Medulla oblongata (tissue), 1 donor: ENCODE results near the gene MEIOB.

ENCODE experiments used
- DNase-seq: peaks from one replicate; pipeline ENCODE4 v3.0.0-alpha.2; 2015; ENCODE audit errors: extremely low spot score

The MEIOB gene

DNA sequence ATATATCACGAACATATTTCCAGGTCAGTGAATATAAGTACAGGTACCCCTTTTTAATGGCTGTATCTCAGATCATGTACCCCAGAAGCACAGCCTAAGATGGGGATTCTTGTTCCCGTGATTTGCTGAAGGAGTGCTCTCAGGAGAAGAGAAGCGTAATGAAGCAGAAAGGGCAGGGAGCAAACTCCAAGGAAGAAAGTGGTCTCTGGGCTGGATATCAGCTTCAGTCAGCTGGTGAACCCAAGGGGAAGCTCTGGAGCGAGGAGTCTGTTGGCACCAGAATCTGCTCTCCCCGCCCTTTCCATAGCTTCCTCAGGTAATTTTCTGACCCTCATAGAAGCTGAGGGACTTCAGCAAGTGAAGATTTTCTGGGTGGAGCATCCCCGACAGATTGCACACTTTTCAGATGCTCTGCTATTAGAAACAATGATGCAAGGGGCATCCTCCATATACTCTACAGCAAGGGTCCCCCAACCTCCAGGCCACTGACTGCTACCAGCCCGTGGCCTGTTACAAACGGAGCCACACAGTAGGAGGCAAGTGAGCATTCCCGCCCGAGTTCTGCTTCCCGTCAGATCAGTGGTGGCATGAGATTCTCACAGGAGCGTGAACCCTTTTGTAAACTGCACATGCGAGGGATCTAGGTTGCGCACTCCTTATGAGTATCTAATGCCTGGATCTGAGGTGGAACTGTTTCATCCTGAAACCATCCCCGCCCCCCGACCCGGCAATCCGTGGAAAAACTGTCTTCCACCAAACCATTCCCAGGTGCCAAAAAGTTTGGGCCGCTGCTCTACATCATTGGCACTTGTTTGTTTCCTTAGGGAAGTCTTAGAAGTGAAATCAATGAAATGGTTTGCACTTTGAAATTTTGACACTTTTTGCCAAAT, 40.5 kb downstream of the MEIOB start:
- DNase-seq: no peak

DNA sequence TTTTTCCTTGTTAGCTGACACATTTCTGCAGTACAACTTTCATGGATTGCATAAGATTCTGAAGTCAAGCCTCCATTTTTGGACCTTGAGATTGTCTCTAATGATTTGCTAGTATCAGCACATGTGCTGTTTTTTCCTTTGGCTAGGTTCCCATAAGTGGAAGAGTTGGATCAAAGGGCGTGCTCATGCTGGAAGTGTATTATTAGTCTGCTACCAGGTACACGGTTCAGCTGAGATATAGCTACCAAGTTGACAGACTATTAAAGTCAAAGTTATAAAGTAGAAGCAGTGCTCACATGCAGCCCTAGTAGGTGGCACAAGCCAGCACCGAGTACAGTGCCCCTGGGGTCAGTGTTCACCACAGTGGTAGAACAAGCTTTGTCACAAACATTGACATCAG, 41.8 kb downstream of the MEIOB start:
- DNase-seq: no peak

DNA sequence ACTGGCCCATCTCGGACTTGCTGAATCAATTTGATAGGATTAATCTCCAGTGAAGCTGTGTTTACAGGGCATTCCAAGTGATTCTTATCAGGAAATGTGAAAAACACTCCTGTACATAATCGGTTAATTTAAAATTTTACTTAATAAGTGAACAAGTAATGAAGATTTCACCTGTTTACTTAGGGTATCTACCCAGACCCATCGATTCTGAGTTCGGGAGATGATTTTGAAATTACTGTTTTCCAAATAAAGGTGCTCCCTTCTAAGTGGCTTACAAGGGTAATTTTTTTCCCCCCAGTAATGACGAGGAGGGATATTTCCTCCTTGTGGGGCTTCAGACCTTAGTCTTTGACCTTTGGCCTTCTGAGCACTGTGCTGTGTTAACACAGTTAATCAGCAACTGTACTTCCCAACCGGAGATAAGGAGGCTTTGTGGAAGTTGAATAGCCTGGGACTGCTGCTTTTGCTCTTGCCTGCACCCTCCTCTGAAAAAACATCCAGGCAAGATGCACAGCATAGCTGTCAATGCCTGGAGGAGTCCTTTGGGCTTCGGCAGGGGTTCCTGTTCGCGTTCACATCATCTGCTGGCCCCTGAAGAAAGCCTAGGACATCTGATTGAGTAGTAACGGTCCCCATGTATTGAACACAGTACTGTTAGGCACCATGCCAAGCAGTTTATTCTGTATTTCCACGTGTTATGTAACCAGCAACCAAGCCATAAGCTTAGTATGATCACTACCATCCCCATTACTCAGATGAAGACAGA, 43.1 kb downstream of the MEIOB start:
- no peak for DNase-seq

DNA sequence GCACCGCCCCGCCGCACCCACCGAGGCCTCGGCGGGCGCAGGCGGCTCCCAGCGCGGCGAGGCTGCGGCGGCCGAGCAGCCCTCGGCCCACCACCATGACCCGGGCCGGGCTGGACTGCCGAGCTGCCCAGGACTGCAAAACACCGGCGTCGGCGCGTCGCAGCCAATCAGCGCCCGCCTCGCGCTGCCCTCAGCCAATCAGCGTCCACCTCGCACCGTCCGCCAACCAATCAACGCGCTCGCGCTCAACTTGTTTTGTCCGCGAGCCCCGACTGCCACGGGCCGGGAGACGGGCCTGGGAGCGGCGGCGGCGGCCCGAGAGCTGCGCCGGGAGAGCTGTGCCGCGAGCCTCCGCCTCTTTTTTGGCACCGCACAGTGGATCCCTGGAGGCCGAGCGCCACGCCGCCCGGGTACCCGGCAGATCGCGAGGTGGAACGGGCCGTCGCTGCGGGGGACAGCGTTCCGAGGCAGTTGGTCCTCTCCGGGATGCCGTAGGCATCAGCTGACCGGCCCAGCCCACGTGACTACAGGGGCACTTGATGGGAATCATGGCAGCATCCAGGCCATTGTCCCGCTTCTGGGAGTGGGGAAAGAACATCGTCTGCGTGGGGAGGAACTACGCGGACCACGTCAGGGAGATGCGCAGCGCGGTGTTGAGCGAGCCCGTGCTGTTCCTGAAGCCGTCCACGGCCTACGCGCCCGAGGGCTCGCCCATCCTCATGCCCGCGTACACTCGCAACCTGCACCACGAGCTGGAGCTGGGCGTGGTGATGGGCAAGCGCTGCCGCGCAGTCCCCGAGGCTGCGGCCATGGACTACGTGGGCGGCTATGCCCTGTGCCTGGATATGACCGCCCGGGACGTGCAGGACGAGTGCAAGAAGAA, 45.0 kb downstream of the MEIOB start, which contains the start of the genes FAHD1 and HAGH:
Gene FAHD1 (plus strand): TSS at position 516 of the 883 bp plus-strand sequence. CDS start 33 bp downstream, at position 549.
Gene HAGH (minus strand): TSS at position 135 of the 883 bp plus-strand sequence. CDS start 38 bp downstream, at position 97.
- DNase-seq: peak; percentile 93

DNA sequence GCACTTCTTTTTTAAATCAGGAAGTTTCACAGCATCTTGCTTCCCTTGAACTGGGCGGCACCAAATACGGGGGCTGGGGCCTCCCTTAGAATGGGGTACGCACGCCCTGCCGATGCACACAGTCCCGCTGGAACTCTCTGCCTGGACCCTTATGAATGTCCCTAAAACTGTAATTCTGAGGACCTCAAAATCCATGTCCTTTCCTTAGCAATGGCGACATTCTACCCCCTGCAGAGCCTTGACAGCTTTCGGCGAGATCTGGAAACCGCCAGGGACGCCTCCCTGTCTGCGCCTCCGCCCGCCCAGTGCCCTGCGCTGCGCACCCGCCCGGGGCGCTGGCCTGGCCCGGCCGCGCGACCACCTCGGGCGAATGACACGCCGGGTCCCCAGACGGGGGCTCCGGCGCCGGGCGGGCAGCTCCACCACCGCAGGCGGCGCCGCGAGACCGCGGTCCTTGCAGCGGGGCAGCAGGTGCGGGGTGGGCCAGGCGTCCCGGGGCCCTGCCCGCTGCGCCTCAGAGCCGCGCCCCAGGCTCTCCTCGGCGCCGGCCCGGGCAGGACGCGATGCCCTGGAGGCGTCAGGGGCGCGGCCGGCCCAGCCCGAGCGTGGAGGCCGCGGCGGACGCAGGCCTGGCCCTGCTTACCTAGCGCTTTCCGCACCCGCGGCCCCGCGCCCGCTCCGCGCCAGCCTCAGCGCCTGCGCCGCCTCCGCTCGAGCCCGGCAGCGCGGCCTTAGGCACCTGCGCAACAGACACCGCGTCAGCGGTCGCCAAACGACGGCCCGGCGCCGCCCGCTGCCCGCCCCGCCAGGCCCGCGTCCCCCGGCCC, 45.9 kb downstream of the MEIOB start:
- no peak for DNase-seq

DNA sequence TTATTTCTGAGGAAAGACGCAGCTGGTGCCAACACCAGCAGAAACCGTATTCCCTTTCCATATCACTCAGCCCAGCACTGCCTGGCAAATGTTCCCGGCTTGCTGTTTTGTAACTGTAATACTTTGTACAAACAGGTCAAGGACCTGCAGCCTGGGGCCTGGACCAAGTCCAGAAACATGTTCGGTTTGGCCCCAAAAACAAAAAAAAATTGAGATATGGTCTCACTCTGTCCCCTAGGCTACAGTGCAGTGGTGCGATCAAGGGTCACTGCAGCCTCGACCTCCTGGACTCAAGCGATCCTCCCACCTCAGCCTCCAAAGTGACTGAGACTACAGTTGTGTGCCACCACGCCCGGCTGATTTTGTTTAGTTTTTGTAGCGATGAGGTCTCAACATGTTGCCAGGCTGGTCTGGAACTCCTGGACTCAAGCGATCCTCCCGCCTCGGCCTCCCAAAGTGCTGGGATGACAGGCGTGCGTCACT, 46.5 kb downstream of the MEIOB start:
- no peak for DNase-seq

DNA sequence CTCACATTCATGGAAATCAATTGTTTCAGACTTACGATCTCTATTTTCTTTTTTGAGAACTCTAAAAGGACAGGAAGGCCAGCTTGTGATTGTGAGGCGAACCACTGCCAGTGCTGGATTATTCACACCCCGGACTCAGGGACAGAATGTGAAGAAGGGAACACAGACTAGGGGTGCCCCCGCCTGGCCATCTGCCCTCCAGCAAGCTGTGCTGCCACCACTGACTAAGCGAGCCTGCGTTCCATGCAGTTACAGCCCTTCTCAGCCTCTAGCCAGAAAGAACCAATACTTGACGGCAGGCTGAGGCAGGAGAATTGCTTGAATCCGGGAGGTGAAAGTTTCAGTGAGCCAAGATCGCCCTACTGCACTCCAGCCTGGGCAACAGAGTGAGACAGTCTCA, 48.1 kb downstream of the MEIOB start:
- no peak for DNase-seq

DNA sequence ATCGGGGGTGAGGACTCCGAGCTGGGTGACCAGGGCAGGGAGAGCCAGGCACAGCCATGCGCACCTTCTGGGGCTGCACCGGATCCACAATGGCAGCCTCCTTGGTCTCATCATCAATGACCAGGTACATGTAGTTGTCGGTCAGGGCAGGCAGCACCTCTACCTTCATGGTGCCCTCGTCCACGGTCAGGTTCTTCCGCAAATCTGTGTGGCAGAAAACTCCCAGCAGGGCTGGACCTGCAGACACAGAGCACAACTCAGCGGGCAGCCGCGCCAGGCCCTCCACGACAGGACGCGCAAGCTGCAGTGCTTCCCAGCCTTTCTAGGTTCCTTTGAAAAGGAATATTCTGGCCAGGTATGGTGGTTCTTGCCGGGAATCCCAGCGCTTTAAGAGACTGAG, 49.2 kb downstream of the MEIOB start:
- DNase-seq: no peak

DNA sequence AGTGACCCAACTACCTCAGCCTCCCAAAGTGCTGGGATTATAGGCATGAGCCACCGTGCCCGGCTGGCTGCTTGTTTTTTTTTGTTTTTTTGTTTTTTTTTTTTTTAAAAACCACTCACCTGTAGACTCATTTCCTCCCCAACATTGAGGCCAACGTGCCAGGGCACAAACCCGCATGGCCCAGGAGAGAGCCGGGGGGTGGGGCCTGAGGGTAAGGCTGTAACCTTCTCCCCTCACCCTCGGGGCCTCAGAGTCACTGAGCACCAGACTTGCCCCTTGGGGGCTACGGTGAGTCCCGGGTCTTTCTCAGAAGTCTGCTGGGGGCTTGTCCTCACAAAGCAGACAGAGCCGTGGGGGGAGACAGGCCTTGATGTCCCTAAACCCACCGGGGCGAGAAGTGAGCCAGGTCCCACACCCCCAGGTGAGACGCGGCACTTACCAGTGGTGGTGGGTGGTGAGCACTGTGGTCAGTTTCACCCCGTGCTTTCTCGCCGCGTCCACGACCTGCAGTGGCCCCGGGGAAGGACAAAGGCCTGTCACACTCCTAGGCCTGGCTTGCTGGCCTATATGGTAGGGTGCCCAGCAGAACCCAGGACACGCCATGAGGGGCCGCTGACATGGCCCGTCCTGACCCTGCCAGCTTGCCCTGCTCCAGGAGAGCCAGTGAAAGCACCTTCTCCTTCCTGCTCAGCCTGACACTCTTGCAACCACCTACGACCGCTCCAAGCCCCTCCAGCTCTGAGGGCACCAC, 49.9 kb downstream of the MEIOB start:
- DNase-seq: no peak

DNA sequence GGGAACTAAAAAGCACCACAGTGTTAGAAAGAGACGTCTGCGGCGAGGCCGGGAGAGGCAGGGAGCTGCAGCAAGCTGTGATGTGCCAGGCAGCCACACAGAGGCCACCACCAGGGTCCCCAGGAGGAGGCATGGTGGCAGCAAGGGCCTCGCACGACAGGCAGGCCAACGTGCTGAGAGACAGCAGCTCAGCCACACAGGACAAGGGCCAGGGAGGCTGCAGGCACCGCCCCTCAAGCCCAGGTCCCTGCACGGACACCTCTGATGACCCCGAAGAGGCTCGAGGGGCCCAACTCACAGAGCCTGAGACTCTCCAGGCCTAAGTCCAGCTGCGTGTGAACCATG, 51.0 kb downstream of the MEIOB start:
- no peak for DNase-seq

DNA sequence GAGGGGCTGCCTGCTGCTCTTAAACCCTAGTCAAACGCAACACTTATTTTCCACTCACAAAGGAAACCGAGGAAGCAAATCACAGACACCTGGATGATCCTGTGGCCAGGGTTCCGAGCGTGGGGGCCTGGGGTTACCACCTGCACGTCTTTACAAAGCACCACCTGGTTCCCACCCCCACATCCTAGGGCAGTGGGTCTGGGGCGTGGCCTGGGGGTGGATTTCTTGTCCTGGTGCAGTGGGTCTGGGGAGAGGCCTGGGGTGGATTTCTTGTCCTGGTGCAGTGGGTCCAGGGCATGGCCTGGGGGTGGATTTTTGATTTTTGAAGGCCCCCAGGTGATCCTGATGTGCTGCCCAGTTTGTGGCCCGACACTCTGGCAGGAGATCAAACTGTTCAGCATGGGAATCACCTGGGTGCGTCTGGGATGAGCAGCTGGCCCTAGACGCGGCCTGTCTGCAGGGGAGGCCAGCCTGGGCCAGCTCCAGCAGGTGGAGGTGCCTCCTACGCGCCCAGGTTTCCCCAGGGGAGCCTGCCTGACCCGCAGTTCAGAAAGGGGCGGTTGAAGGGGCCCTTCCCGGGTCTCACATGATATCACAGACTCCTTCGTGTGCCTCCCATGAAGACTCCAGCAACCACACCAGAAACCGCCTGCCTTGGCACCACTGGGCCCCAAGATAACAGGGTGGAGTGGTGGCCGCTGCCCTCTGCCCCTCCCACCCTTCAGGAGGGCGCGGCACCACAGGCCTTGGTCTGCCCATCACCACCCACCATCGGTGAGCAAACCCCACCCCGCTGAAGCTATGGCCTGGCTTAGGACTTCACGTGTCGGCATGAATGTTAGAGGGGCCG, 51.6 kb downstream of the MEIOB start:
- DNase-seq: no peak

DNA sequence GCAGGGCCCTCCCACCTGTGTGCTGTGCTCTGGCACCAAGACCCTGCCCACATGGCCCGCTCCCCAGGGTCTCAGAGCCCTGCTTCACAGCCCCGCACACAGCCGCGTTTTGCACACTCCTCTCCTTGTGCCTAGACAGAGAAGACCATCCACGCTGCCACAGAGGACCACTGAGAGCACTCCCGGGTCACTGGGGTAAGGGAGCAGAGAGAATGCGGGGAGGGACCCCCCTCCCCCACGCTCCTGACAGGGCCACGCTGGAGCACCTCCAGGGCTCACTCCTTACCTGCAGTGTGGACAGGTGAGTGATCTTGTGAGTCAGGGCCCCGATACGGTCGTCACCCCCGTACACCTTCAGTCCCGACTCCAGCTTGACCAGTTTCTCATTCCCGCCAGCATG, 52.4 kb downstream of the MEIOB start:
- DNase-seq: no peak

DNA sequence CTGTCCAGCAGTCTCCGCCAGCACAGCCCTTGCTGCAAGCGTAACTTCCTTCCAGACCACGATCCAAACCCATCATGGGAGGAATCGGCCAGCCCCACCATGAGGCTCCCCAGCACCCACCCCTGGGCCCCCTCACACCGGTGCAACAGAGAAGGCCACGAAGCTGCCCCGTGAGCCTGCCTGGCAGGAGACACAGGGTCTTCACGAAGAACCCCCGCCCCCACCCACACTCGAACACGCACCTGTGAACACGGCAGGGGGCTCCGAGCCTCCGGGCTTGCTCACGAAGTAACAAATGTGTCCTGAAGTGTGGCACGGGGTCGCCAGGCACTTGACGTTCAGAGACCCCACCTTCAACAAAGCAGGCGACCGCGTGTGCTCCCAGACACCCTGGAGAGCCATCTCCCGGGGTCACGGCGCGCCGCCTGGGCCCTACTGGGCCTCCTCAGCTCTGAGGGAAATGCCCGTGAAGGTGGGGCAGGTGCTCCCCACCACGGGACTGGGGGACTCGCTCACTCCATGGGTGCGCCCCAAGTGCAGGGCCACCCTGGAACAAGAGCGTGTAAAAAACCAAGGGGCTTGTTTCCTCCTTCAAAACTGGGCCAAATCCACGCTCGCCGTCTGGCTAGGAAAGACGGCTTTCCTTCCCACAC, 53.0 kb downstream of the MEIOB start:
- DNase-seq: no peak

DNA sequence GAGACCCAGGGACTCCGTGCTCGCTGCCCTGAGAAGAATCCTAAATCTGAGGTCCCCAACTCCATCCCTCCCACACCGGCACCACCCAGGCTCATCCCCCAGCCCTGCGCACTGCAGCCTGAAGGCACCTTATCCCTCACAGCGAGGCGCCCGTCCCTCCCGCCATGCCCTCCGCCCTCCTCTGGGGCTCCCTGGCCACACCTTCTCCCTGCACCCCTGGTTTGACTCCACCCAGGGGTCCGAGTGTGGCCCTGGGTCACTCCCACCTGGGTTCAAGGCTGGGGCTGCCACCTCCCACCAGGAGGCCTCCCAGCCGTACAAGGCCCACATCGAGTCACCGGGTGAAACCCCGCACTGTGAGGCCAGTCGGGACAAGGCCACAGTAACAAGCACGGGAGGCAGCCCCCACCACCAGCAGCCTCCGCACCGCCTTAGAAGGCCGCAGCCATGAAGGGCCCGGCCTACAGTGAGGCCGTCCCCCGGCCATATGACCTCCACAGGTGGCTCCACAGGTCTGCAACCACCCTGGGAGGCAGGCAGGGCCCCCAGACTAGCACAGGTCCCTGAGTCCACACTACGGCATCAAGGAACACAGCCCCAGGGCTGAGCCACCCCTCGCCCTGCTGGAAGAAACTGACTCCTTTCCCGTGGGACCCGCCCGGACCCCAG, 53.6 kb downstream of the MEIOB start:
- DNase-seq: no peak

DNA sequence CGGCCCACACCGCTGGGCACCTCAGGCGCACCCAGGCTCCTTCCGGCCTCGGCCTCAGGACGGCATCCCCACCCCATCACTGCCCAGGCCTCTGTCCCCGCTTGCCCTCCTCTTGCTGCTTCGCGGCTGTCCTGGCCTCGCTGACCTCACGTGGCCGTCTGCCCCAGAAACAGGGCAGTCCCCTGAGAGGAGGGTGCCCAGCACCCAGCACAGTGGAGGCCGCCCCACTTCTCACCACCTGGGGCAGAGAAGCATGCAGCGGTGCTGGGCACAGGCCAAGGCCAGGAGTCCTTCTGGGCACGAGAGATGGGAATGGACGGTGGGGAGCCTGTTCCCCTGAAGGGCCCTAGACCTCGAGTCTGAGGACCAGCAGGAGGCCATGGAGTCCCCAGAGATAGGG, 54.2 kb downstream of the MEIOB start:
- DNase-seq: no peak

DNA sequence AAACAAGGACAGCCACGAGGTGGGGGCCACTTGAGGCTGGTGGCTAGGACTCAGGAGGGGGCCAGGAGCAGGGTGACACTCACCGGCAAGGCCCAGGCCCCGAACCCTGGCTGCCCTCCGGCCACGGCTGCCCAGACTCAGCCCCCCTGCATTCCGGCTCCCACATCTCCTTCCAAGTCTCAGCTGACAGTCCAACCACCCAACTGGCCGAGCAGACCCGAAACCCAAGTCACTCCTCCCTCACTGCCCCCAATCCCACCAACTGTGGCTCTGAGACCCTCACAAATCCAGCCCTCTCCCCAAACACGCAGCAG, 54.7 kb downstream of the MEIOB start:
- DNase-seq: no peak

DNA sequence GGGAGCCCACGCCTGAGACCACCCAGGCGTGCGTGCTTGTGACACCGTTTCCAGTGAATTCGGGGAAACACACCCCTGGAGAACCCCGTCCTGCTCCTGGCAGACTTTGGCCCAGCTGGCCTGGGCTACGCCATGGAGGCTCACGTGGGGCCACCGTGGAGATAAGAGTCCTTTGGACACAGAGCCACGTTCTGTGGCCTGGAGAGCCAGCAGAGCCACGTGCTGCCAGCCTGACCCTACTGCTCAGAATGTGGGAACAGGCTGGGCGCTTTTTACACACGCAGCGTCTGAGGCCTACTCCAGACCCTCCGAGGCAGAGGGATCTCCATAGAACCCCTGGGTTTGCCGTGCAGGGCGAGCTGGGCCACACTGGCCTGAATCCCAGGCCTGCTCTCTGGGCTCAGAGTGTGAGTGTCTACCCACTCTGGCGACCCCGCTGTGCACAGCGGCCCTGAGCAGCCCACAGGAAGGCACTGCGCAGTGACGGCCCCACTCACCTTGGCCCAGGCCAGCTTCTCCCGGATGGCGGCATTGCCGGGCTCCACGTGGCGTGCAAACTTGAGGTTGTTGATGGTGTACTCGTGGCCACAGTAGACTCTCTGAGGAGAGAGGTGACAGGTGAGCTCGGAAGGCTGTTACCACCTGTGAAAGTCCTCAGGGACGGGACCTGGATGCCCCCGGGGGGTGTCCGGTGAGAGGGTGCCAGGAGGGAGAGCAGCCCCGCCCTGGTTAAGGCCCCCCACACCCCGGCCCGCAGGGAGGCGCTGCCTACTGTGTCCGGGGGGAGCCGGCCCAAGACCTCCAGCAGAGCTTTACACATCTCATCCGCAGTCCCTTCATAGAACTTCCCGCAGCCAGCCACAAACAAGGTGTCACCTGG, 55.3 kb downstream of the MEIOB start:
- DNase-seq: no peak
